NCI-H526 treated with DMSO at 0.1 percent for 48 hours (cell line): ENCODE measurements around the gene SAMD8.
A peak's percentile ranks its signal among the peaks of the same experiment; 100 is the strongest.
"Not testable (repeated sequence)": the region's sequence is repeated elsewhere in the genome, so short reads cannot be mapped to it uniquely, and the experiment has no call there.

Experiments
- DNase-seq: peaks from one replicate; lab custom pipeline; 2025; lab: John Stamatoyannopoulos, UW

Gene SAMD8

GRCh38 chr10:75107756-75108683 lies 3.4 kb upstream of the SAMD8 start:
- no peak for DNase-seq

GRCh38 chr10:75108684-75109458 lies 2.6 kb upstream of the SAMD8 start:
- DNase-seq: no peak

- no peak for DNase-seq
Observed at GRCh38 chr10:75109459-75109778, 2.0 kb upstream of the SAMD8 start.

GRCh38 chr10:75110006-75110632 lies 1.3 kb upstream of the SAMD8 start:
- DNase-seq: no peak

GRCh38 chr10:75111907-75112679 lies 637 bp downstream of the SAMD8 start:
- peak; percentile 14 for DNase-seq

- no peak for DNase-seq
Observed at GRCh38 chr10:75115137-75115536, 3.7 kb downstream of the SAMD8 start.

GRCh38 chr10:75116941-75117775 lies 5.7 kb downstream of the SAMD8 start:
- DNase-seq: not testable (repeated sequence)

- DNase-seq: no peak
Observed at GRCh38 chr10:75117995-75118394, 6.5 kb downstream of the SAMD8 start.

- not testable (repeated sequence) for DNase-seq
Observed at GRCh38 chr10:75119444-75120066, 8.1 kb downstream of the SAMD8 start.

- no peak for DNase-seq
Observed at GRCh38 chr10:75121322-75121721, 9.9 kb downstream of the SAMD8 start.

- DNase-seq: no peak
Observed at GRCh38 chr10:75122505-75122904, 11.0 kb downstream of the SAMD8 start.

- DNase-seq: no peak
Observed at GRCh38 chr10:75123088-75123682, 11.7 kb downstream of the SAMD8 start.

GRCh38 chr10:75126277-75126676 lies 14.8 kb downstream of the SAMD8 start:
- no peak for DNase-seq

- no peak for DNase-seq
Observed at GRCh38 chr10:75127471-75127870, 16.0 kb downstream of the SAMD8 start.

GRCh38 chr10:75128985-75129384 lies 17.5 kb downstream of the SAMD8 start:
- not testable (repeated sequence) for DNase-seq

- no peak for DNase-seq
Observed at GRCh38 chr10:75129537-75129936, 18.1 kb downstream of the SAMD8 start.

GRCh38 chr10:75133701-75134100 lies 22.2 kb downstream of the SAMD8 start:
- not testable (repeated sequence) for DNase-seq

GRCh38 chr10:75136346-75136745 lies 24.9 kb downstream of the SAMD8 start:
- DNase-seq: no peak

- peak; percentile 15 for DNase-seq
Observed at GRCh38 chr10:75137533-75138438, 26.3 kb downstream of the SAMD8 start.
